NK-92 treated with Interleukin-12 subunit alpha and Interleukin-12 subunit beta, amount 100 ng/mL, for 24 hours (cell line): ENCODE measurements around the gene MSI2.

ENCODE experiments used
- DNase-seq: peaks from one replicate; lab custom pipeline; 2025; lab: John Stamatoyannopoulos, UW

Gene MSI2

DNA sequence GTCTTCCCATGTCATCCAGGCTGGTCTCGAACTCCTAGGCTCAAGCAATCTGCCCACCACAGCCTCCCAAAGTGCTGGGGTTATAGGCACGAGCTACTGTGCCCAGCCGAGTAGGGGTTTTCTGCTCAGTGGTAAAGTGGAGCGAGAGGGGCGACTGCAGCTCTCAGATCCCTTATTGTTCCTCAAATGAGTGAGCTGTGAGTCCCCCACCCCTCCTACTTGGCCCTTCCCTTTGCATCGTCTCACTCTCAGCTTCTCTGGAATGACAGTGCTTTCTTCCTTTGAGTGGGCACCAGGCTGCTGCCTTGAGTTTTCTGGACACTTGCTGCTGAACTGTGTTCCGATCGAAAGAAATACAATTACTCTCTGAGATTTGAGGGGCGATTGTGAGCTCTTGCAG is 63.5 kb downstream of the MSI2 start:
- DNase-seq = no peak

DNA sequence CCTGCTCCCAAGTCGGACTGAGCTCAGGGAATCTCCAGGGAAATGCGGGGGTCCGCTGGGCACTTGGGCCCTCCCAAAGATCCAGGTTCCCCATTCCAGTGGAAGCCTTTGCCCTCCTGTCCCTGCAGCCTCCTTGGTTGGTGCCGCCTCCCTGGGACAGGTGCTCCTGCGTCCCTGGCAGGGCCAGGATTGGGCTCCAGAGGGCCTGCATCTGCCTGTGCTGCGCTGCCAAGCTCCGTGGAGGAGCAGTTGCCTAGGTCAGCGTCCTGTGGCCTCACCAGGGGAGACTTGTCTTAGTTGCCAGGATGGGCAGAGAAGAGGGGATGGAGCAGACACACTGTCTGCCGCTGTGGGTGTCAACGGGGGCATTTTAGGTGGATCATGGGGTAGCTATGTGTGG is 67.1 kb downstream of the MSI2 start:
- DNase-seq = no peak

DNA sequence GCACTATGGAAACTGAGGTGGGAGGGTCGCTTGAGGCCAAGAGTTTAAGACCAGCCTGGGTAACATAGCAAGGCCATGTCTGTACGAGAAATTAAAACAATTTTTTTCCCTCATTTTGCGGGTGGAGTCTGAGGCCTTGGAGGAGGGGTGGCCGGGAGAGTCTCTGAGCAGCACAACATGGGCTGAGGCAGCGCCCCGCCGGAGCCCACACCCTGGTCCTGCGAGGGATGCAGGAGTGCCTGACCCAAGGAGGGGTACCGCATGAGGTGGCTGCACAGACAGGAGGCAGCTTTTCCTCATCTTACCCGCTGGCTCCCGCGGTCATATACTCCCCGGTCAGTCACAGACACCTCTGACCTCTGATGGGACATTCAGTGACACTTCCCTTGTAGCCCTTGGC is 67.7 kb downstream of the MSI2 start:
- DNase-seq = no peak

DNA sequence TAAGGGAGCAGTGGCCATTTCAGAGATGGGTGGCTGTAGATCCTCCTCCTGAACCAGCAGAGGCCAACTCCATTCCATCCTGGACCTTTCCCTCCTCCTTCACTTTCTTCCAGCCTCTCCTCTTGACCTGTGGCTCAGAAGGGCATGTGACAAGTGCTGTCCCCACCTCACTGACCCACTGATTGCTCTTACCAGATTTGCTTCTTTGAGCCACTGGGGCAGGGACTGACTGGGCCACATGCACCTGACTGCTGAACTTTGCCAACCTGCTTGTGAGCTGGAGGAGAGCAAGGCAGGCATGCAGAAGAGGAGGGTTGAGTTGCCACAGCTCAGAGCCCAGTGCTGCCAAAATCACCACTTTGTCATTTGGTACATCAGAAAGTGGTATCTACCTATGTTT is 68.3 kb downstream of the MSI2 start:
- no peak for DNase-seq

DNA sequence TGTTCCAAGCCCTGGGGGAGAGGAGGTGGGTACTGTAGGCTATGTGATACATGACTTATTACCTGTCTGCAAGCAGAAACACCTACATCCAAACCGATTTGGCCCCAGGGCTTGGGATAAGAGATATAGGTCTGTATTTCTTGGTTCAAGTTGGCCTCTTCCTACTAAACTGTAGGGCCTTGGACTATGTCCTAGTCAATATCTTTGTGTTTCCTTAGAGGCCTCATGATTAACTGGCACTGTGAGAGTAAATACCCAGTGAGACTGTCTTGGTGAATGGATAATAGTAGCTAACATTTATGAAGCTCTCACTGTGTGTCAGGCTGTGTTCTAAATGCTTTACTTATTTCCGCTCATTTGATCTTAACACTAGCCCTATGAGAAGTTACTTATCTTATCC is 70.0 kb downstream of the MSI2 start:
- no peak for DNase-seq

DNA sequence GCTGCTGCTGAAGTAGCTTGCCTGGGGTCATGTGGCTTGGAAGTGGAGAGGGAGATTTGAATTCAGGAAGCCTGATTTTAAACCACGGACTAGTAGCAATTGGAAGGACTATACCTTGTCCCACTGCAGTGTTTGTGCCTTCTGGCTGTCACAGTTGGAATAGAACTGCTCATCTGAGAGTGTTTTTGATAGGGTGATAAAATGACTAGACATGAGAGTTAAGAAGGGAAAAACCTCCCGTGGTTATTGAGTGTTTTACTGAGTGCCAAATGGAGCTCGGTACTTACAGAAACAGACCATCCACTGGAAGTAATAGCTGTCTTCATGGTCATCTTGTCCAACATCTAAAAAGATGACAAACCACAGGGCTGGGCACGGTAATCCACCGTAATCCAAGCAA is 70.4 kb downstream of the MSI2 start:
- no peak for DNase-seq

DNA sequence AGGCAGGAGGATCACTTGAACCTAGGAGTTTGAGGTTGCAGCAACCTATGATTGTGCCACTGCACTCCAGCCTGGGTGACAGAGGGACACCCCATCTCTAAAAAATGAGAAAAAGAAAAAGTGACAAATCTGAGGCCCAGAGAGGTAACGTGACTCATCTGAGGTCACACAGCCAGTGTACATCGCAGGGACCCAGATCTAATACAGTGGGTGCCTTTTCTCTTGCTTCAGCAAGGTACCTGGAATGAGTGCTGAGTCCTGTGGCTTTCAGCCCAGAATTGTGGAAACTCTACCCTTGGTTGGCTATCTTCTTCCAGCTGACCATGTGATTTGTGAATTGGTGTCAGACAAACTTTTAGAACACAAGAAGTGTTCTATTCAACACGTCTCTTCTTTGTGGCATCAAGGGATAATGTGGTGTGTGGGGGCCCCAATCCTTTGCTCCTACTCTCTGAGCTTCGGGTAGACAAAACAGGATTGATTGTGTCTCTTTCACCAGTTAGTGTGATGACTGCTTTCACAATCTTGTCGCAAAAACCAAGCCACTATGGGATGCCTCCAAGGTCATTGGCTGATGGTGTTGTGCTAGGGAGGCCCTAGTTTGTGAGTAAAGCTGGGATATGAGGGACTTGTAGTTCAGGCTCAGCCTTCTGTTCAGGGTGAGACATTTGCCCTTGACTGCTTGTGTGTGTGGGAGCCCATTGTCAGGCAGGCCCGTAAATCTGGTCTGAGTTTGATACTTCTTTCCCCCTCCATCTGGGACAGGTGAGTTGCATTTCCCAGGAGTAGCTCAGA is 71.0 kb downstream of the MSI2 start:
- DNase-seq = no peak

DNA sequence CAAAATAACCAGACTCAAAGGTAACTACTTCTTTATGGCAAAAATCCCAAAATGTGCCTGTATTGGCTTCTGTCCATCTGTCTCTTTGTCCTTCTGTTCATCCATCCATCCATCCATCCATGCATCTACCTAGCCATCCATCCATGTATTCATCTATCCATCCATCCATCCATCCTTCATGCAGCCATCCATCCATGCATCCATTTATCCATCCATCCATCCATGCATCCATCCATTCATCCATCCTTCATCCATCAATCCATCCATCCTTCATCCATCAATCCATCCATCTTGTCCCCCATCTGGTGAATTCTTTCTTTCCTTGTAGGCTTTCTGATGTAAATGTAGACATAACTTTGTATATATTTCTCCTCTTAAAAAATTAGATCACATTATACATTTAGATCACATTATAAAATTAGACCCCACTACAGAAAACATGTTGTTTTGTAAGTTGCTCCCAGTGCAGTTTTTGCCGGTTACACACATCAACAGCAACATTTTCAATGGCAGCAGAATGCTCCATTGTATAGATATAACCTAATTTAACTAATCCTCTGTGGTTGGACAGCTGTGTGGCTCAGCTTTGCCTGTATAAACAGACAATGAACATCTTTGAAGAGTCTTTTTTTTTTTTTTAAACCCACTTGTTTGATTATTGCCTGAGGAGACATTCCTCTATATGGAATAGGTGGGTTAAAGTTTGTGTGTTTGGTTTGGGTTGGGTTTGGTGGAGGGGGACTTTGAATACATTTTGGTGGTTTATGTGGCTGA is 72.0 kb downstream of the MSI2 start:
- no peak for DNase-seq

DNA sequence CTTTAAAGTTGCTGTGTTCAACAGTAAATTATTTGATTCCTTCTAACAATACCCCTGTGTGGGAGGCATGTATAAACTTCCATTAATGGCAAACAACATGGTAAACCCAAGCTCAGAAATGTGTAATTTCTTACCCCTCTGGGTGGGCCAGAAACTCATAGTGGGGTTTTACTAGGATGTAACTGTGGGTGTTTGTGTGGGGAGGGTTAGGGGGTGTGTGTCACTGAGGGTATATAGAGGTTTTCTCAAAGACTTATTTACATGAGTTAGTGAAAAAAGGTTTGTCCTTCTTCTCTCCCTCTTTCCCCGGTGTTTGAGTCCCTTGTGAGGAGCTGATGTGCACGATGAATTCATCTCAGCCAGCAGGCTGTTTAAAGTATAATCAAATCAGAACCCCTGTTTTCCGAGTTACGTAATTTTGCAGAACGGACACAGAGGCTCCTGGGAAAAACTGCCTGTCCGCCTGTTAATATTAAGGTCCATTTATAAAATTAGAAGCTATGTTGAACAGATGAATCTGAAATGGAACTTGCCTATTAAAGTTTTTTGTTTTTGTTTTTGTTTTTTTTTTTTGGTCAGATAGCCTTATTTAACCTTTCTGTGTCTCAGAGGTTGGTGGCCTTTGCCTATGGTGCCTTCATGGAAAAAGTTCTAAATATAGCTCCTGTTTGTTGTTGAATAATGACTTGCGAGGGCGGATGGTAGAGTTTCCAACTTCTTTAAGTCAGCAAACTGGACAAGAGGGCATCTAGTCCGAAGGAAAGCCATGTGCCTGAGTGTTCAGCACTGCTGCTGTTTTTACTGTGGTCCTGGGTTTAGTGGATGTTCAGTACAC is 73.3 kb downstream of the MSI2 start:
- DNase-seq = no peak

DNA sequence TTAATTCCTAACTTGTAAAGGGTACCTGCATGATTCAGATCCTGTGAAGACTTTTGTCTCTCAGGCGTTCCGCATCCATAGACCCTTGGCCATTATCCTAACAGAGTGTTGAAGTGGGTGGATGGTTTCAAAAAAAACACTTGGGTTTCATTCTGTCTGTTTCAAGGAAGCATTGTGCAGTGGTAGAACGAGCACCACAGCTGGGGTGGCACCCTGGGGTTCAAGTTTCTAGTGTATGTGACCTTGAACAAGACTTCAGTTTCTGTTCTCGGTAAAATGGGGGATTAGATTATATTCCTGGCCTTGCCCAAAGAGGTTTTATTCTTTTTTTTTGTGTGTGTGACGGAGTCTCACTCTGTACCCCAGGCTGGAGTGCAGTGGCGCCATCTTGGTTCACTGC is 74.3 kb downstream of the MSI2 start:
- DNase-seq = no peak

DNA sequence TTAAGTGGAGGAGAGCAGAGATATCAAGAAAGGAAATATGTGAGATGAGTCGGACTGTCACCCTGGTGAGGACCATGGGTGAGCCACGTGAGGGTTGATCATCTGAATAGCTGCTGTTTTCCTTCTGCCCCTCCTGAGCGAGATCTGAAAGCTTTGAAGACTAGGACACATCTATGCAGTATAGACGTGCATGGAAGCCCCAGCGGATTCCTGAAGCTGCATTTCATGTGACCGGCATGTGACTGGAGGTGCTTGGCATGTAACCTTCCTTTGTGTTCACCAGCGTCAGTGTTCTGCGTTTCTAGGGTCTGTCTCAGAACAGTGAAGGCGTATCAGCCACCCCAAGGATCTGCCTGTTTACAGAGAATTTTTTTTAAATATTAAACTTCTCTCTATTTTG is 75.1 kb downstream of the MSI2 start:
- no peak for DNase-seq

DNA sequence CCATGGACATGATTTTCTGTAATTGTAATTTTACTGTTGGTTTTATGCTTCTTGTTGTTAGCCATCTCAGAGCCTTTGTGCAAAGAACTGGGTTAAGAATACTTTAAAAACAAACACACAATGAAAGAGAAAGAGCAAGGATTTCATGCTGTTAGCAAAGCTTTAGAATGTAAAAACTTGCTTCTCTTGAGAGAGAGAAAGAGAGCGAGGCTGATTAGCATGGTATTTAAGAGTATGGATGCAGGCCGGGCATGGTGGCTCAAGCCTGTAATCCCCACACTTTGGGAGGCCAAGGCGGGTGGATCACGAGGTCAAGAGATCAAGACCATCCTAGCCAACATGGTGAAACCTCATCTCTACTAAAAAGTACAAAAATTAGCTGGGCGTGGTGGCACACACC is 76.2 kb downstream of the MSI2 start:
- no peak for DNase-seq

DNA sequence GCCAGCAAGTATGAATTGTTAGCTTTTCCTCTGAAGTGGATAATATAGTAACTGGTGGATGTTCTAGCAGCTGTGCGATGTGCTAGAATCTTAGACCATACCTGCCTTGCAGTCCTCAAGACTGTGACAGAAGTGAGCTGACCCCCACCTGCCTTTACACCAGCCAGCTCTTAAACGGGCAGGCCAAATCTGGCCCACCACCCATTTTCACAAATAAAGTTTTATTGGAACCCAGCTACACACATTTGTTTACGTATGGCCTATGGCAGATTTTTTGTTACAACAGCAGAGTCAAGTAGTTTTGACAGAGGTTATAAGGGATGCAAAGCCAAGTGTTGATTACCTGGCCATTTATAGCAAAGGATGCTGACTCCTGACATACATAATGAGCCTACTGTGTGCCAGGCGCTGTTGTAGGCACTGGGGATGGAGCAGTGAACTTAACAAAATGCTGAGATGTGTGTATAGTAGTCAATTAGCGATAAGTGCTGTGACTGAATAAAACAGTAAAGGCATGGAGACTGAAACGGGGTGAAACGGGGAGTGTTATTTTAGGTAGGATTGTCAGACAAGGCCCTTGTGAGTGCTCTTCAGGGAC is 79.0 kb downstream of the MSI2 start:
- DNase-seq = no peak

DNA sequence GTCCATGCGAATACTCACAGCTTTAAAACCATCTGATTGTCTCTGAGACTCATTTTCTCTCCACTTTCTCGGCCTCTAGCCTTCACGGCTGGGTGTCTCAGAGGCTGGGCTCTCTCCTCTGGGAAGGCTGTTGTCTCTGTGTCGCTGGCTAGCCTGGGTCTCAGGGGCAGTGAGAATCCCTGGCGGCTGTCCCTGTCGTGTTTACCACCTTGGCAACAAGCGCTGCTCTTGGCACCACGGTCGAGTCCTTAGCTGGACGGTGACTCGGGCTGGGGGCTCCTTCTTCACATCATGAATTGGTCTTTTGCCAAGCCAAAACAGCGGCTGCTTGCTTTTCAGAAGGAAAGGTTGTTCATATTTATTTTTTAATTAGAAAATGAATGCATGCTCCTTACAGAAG is 81.1 kb downstream of the MSI2 start:
- DNase-seq = no peak

DNA sequence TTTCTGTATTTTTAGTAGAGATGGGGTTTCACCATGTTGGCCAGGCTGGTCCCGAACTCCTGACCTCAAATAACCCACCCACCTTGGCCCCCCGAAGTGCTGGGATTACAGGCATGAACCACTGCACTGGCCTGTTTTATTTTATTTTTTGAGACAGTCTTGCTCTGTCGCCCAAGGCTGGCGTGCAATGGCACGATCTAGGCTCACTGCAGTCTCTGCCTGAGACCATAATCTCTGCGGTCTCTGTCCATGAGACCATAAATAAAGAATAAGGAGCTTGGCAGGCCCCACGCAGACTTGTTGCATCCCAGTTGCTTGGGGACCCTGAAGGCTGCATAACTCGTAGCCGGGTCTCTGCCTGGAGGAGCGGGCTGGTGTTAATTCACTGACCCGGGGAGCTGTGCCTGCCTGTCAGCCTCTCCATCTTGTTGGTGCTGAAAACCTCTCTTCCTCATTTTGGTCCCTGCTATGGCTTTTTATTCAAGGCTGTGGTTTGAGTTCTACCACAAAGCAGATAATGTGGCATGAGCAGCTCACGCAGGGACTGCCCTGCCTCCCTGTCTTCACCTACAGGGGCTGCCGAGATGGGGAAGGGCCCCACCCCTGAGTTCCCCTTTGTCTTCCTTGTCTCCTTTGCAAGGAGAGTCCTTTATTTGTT is 82.1 kb downstream of the MSI2 start:
- DNase-seq = no peak

DNA sequence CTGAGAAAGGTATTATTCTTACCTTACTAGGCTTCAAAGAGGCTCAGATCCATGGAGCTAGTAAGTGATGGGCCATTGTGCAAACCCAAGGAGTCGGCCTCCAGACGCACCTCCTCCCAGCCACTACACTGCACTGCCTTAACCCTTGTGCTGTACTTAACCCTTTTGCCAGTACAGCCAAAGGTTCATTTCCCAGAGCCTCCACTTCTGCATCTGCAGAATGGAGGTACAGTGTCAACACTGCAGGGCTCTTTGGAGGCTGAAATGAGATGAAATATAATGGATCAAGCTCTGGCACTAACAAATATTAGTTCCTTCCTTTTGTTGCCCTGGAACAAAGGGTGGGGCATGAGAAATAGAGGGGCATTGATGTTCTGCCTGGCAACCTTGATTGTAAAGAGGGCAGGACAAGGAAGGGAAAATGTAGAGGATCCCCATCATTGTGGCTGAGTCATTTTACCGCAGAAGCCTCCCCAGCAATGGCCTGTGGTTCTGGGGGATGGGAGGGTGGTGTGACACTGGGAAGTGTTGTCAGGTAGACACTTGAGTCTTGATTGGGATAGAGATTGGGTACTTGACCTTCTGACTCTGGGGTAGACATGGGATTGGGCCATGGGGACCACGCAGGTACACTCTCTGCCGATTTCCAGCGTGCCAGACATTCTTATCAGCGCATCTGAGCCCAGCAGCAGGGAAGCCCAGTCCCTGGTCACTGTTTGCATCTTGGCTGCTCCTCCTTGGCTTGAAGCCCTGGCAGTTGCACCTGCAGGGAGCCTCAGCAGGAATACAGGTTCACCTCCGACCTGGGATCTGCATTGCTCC is 84.0 kb downstream of the MSI2 start:
- DNase-seq = no peak

DNA sequence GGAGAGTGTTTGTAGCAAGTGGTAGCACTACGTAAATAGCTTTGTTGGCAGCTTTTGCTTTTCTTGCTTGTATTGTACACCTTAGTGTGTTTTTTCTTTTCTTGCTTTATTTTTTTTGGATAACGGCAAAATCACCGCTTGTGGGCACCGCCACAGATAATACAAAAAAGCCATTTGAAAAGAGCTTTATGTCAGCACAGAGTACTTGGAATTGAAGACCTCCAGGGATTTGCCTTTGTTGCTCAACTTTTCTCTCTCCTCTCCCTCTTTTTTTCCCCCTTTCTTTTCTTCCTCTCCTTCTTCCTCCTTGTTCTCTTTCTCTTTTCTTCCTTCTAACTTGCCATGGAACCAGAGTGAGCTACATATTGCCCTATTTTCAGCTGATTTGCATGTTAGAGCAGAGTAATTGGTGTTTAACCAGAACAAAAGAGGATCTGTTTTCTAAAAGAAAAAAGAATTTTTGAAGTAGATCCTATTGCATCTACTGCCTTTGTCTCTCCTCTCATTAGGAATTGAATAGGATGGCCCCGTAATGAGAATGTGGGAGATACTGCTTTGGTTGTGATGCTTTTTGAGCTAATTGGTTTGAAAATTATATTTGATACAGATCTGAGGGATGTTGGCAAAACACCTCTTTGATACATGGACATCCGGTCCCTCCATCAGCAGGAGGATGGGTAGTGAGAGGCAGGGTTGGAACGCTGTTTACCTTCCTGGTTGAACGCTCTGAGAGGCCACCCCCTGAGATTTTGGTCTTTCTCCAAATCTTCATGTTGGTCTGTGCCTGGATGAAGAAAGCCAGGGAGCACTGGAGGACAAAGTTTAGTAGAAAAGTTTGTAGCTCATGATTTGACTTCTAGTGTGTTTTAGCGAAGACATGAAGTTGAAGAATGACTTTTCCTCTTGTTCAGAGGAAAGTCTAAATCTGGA is 85.6 kb downstream of the MSI2 start:
- DNase-seq = no peak

DNA sequence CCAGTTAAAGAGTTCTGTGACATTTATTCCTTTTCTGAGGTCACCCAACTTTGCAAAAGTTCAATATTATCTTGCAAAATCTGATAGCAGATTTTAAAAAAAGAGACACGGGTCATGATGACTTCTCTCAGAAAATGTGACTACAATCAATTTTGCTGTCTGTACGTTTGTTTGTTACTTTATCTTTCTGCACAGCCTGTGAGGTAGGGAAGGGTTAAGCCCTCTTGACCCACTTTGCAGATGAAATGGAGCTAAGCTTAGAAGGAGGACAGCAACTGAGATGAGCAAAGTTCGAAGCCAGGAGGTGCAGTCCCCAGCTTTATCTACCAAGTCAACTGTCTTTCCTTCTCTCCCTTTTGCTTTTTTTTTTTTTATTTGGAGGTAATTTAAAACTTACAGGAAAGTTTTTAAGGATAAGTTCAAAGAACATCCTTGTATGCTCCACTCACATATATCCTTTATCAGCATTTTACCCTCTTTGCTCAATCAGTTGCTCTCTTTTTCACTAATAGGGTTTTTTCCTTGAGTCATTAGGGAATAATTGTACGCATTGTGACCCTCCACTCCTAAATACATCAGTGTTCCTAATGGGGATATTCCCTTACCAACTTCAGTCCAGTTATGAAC is 86.8 kb downstream of the MSI2 start:
- no peak for DNase-seq

DNA sequence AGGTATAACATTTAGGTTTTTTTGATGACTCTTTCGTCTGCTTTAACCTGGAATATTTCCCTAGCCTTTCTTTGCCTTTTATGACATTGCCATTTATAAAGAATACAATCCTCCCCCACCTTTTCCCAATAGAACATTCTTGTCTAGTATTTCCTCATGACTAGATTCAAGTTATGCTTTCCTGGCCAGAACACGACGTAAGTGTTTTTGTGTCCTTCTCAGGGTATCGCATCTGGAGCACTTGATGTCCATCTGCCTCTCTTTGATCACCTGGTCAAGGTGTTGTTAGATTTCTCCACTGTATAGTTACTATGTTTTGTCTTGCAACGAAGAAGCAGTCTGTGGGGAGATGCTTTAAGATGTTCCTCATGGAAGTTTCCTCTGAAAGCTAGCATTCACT is 87.4 kb downstream of the MSI2 start:
- DNase-seq = no peak
